ENCODE data around the gene CDC42BPA.

DNA sequence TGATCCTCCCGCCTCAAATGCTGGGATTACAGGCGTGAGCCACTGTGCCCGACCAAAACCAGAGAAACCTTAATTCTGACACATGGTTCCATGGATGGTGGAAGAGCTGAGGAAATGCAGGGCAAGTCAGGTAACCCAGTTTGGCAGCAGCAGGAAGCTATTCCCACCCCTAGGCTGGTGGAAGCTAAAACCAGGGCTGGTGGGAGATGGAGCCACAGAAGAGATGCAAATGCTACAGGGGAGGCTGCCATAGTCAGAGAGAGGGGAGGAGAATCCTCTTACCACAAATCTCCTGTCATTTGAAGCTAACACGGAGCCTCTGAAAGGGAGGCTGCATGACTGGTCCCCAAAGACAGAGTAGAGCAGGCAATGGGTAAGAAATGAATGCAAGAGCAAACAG is 4.1 kb upstream of the CDC42BPA start:
- TF ChIP-seq POLR2A (IDR thresholded peaks at IDR 0.05), result no peak
- TF ChIP-seq, protein P1, sequence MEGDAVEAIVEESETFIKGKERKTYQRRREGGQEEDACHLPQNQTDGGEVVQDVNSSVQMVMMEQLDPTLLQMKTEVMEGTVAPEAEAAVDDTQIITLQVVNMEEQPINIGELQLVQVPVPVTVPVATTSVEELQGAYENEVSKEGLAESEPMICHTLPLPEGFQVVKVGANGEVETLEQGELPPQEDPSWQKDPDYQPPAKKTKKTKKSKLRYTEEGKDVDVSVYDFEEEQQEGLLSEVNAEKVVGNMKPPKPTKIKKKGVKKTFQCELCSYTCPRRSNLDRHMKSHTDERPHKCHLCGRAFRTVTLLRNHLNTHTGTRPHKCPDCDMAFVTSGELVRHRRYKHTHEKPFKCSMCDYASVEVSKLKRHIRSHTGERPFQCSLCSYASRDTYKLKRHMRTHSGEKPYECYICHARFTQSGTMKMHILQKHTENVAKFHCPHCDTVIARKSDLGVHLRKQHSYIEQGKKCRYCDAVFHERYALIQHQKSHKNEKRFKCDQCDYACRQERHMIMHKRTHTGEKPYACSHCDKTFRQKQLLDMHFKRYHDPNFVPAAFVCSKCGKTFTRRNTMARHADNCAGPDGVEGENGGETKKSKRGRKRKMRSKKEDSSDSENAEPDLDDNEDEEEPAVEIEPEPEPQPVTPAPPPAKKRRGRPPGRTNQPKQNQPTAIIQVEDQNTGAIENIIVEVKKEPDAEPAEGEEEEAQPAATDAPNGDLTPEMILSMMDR (IDR thresholded peaks at IDR 0.05), result no peak
